ENCODE data around the gene FTO. TPM values are rescaled to one million over a fixed set of nuclear protein-coding genes. Genes with fewer than 3 reads are reported as not detected.

Gene FTO
- total and polyA plus RNA-seq, 2 of the 8 experiments (the other 6 are each of a cell fraction or from before 2014, with no cell fraction given): 34.5 to 59.8 TPM

DNA sequence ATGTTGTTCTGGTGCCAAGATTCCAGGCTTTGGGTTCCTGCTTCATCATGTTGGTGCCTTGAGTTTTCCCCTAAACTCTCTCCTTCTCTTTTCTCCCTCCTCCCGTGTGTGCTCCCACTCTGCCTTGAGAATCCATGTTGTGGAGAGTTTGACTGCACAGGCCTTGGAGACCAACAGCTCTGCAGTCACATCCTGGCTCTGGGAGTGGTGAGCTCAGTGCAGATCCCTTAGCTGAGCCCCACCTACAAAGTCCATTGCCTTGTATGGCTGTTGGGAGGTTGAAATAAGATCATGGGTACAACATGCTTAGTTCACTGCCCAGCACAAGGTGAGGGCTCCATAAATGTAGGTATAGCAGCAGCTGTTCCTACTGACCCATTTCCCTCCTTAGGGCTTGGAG, 496.8 kb downstream of the FTO start (continued):
- no peak for TF ChIP-seq FOSL1 (IDR thresholded peaks at IDR 0.05; ENCODE audit: insufficient read depth, low read depth, low read length)
- no peak for TF ChIP-seq GTF2F1 (IDR thresholded peaks at IDR 0.05; ENCODE audit: borderline replicate concordance, low read depth, low read length)
- no peak for TF ChIP-seq POLR2A (IDR thresholded peaks at IDR 0.05; ENCODE audit: control extremely low read depth in 1 of 2, low read depth in 2 of 2, low read length in 2 of 2)
- TF ChIP-seq RXRA (IDR thresholded peaks at IDR 0.05; ENCODE audit: insufficient read depth, low read depth, low read length): no peak
- no peak for TF ChIP-seq SIRT6 (IDR thresholded peaks at IDR 0.05; ENCODE audit: low read length)

Data from H1 (cell line).